Cortex of kidney (tissue), 1 donor: ENCODE results near the gene NCLN.
"Not testable (repeated sequence)": the region's sequence is repeated elsewhere in the genome, so short reads cannot be mapped to it uniquely, and the experiment has no call there.

ENCODE experiments used
- DNase-seq: peaks from one replicate; lab custom pipeline; 2025; lab: John Stamatoyannopoulos, UW

Gene NCLN

DNA sequence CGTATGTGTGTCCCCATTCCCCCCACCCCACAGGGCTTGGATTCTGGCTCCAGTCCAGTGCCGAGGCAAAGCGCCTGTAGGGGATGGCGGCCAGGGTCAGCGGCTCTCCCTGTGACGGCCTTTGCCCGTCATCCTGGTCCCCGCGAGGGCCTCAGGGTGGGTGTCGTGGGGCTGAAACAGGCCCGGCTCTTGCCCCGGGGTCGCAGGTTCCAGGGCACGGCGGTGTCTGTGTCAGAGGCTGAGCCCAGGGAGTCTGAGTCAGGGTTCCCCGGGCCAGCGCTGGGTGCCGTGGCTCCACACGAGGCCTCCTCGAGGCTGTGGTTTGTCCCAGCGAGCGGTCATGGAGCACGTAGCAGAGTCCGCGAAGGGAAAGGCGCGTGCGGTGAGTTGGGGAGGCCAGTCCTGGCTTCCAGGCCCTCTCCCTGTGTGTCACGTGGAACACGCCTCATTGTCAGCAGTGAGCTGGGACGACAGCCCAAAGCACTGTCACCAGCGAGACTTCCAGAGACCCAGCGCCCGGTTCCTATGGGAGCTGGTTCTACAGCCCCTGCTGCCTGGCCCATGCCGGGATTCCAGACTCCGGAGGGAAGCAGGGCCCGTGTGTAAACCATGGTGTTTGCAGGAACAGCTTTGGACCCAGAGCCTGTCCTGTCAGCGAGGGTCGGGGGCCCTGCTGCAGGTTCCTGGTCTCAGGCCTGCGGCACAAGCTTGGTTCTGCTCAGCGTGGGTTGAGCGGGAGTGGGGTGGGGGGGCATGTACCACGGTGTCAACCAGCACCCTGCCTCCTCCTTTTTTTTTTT is 13.4 kb downstream of the NCLN start:
- DNase-seq, result no peak

DNA sequence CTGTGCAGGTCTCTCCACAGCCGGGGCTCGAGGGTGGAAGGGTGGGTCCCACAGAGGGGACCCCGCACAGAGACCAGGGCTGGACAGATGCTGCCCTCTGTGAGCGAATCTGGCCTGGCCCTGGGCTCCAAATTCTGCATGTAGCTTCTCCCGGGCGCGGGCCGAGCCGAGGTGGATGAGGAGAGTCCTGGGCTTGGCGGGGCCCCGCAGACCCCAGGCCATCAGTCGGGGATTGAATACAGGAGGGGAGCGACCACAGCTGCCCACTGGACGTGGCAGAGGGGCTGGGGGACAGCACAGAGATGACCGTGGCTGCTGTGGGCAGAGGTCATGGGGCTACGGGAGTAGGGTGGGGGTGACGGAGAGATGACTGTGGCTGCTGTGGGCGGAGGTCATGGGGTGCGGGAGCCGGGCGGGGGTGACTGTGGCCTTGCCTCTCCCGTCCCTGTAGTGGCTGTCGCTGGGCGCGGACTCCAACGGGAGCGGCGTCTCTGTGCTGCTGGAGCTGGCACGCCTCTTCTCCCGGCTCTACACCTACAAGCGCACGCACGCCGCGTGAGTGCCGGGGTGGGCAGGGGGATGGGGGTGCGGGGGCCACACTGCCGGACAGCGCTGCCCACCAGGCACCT is 15.5 kb downstream of the NCLN start:
- DNase-seq, result no peak

DNA sequence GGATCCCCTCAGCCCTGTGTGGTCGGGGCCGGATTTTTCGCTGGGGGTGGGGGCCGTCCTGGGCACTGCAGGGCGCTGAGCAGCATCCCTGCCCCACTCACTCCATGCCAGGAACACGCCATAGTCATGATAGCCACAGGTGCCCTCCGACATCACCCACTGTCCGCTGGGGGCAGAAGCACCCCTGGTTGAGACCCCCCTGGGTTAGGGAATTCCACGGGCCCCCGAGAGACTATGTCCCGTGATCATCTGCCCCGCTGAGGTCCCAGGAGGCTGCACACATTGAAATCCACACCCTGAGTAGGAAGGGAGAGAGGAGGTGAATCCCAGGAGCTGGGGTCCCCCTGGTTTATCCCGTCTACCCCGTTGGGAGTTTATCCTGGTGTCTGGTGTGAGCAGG is 16.2 kb downstream of the NCLN start:
- DNase-seq, result no peak

DNA sequence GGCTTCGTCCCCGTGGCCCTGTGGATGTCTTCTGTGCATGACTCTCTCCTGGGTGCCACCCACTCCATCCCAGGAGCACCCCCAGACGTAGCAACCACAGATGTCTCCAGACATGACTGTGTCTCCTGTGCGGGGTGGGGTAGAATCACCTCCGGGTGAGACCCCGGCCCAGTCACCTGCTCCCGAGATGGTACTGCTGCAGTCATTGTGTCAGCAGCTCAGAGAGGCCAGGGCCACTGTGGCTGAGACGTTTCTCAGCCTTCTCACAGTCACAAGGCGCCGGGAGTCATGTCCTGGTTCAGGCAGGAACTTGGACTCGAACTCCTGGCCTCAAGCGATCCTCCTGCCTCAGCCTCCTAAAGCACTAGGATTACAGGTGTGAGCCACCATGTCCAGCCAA is 16.6 kb downstream of the NCLN start:
- no peak for DNase-seq

DNA sequence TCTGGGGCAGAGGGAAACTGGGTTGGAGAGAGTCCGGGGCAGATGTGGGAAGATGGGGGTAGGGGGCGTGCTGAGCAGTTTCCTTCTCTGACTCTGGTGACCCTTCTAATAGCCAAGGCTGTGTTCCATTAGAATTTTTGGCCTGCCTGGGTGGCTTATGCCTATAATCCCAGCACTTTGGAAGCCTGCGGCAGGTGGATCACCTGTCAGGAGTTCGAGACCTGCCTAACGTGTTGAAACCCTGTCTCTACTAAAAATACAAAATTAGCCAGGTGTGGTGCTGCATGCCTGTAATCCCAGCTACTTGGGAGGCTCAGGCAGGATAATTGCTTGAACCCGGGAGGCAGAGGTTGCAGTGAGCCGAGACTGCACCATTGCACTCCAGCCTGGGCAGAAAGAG is 17.2 kb downstream of the NCLN start:
- DNase-seq, result not testable (repeated sequence)

DNA sequence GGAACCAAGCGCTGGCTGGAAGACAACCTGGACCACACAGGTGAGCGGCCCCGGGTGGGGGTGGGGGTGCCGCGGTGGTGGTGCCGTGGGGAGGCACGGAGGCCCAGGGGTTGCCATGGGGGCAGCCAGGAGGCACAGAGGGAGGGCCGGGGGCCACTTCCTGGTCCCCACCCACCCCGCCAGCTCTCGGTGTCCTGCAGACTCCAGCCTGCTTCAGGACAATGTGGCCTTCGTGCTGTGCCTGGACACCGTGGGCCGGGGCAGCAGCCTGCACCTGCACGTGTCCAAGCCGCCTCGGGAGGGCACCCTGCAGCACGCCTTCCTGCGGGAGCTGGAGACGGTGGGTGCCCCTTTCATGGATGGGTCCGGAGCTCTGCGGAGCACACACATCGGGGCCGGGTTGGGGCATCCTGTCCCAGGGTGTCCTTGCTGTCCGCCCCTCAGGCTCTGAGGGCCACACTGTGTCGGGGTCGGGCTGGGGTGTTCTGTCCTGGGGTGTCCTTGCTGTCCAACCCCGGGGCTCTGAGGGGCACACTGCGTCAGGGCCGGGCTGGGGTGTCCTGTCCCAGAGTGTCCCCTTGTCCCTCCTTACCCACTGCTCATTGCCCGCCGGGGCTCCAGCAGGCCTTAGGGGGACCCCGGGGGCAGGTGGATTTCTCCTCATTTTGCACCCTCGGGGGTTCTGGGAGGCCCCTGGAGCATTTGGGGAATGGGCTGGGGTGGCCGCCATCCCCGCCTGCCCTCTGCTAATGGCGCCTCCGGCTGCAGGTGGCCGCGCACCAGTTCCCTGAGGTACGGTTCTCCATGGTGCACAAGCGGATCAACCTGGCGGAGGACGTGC is 18.3 kb downstream of the NCLN start:
- DNase-seq, result no peak

DNA sequence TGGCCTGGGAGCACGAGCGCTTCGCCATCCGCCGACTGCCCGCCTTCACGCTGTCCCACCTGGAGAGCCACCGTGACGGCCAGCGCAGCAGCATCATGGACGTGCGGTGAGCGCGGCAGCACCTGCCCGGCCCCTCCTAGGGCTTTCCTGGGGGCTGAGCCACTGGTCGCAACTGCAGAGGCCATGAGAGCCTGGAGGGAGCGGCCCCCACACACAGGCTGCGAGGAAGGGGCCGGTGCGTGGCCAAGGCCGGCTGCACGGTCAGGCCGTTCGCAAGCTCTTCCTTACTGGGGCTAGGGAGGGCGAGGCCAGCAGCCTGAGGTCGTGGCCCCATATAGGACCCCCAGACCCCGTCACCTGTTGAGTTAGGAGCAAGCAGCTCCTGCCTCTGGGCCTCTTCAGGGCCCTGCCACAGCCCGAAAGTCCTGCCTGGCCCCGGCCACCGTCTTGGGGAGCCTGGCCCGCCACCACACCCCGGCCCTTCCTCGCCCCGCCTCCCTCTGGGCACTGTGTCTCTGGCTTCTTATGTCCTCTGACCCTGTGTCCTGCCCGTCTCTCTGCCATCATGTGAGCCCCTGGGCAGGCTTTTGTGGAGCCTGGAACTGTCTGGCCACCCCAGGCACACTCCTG is 19.0 kb downstream of the NCLN start:
- no peak for DNase-seq

DNA sequence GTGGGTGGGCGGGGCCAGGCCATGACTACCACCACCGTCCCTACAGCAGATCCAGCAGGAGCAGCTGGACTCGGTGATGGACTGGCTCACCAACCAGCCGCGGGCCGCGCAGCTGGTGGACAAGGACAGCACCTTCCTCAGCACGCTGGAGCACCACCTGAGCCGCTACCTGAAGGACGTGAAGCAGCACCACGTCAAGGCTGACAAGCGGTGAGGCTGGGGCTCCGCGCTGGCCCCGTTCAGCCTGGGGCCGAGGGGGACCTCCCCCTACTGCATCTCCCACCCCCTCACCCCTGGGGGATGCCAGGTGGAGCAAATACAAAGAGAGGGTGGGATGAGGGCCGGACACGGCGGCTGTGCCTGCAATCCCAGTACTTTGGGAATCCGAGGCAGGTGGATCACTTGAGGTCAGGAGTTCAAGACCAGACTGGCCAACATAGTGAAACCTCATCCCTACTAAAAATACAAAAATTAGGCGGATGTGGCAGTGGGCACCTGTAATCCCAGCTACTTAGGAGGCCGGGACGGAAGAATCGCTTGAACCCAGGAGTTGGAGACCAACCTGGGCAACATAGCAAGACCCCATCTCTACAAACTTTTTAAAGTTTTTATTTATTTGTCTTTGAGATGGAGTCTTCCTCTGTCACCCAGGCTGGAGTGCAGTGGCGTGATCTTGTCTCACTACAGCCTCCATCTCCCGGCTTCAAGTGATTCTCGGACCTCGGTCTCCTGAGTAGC is 20.7 kb downstream of the NCLN start:
- no peak for DNase-seq

DNA sequence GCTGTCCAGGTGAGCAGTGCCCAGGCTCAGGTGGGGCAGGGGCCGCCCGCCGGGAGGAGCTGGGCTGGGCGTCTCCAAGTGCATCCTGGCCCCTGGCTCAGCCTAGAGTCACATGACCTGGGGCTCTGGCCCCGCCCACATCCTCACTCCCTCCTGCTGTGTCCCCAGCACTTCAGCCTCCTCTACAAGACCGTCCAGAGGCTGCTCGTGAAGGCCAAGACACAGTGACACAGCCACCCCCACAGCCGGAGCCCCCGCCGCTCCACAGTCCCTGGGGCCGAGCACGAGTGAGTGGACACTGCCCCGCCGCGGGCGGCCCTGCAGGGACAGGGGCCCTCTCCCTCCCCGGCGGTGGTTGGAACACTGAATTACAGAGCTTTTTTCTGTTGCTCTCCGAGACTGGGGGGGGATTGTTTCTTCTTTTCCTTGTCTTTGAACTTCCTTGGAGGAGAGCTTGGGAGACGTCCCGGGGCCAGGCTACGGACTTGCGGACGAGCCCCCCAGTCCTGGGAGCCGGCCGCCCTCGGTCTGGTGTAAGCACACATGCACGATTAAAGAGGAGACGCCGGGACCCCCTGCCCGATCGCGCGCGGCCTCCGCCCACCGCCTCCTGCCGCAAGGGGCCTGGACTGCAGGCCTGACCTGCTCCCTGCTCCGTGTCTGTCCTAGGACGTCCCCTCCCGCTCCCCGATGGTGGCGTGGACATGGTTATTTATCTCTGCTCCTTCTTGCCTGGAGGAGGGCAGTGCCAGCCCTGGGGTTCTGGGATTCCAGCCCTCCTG is 21.9 kb downstream of the NCLN start:
- DNase-seq, result no peak

DNA sequence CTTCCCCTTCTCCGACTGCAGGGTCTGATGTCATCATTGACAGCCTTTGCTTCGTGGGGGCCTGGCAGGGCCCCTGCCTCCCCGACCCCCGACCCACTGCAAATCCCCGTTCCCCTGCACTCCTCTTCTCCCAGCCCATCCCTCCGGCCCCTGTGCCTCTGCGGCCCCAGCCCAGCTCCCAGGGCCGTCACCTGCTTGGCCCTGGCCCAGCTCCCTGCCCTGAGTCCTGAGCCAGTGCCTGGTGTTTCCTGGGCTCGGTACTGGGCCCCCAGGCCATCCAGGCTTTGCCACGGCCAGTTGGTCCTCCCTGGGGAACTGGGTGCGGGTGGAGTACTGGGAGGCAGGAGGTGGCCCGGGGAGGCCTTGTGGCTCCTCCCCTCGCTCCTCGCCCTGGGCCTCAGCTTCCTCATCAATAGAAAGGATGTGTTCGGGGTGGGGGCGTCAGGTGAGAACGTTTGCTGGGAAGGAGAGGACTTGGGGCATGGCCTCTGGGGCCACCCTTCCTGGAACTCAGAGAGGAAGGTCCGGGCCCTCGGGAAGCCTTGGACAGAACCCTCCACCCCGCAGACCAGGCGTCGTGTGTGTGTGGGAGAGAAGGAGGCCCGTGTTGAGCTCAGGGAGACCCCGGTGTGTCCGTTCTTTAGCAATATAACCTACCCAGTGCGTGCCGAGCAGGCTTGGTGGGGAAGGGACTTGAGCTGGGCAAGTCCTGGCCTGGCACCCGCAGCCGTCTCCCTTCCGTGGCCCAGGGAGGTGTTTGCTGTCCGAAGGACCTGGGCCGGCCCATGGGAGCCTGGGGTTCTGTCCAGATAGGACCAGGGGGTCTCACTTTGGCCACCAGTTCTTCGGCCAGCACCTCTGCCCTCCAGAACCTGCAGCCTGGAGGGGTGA is 22.8 kb downstream of the NCLN start:
- no peak for DNase-seq

DNA sequence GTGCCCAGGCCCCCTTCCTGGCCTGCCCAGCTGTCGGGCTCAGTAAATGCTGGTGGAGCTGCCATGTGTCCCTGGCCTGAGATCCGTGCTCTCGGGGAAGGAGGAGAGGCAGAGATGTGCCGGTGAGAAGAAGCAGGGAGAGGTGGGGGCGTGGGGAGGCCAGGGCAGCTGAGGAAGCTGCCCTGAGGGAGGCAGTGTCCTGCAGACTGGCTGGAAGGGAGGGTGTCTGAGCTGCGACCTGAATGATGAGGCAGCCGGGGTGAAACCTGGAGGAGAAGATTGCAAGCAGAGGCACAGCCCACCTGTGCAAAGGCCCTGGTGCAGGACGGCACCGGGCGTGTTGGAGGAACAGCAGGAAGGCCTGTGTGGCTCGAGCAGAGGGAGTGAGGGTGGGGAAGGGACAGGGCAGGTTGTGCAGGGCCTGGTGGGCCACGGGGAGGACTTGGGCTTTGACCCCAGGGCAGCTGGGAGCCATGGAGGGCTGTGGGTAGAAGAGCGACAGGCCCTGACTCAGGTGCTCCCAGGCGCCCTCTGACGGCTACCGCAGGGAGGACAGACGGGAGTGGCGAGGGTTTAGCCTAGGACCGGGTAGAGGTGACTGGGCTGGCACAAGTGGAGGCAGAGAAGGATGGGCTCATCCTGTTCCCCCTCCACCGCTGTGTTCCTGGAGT is 24.8 kb downstream of the NCLN start:
- no peak for DNase-seq

DNA sequence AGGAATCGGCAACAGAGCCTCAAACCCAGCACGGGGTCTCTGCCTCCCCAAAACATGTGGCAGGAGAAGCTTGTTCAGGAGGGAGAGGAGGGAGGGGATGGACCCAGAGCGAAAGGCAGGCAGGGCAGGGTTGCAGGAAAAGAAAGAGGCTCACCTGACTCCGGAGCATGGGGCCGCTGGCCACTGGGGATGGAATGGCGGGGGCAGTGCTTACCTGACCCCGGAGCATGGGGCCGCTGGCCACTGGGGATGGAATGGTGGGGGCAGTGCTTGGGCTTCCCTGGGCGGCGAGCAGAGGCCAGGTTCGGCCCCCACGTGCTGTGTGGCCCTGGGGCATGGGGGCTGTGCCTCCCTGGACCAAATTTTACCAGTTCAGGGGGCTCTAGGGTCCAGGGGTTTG is 25.5 kb downstream of the NCLN start:
- no peak for DNase-seq

DNA sequence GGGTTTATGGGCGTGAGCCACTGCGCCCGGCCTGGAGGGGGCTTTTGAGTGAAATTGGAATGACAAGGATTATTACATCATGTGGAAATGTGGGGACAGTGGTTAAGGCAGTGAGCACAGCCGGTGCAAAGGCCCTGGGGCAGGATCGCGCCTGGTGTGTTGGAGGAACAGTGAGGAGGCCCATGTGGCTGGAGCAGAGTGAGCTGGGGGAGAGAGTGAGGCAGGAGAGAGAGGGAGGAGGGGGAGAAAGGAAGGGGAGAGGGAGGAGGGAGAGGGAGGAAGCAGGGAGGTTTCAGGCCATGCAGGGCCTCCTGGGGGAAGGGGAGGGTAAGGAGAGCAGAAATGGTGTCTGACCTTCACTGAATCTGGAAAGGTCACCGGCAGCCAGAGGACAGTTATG is 27.4 kb downstream of the NCLN start:
- DNase-seq, result no peak

DNA sequence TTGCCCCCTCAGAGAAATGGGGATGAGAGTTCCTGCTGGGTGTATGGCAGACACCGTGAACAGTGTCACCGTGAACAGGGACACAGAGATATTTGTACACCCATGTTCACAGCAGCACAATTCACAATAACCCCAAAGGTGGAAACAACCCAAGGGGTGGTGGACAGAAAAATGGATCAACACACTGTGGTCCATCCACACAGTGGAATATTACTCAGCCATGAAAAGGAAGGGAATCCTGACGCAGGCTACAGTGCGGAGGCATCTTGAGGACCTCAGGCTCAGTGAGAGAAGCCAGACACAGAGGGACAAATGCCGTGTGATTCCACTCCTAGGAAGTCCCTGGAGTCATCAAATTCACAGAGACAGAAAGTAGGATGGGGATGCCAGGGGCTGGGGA is 31.1 kb downstream of the NCLN start:
- no peak for DNase-seq

DNA sequence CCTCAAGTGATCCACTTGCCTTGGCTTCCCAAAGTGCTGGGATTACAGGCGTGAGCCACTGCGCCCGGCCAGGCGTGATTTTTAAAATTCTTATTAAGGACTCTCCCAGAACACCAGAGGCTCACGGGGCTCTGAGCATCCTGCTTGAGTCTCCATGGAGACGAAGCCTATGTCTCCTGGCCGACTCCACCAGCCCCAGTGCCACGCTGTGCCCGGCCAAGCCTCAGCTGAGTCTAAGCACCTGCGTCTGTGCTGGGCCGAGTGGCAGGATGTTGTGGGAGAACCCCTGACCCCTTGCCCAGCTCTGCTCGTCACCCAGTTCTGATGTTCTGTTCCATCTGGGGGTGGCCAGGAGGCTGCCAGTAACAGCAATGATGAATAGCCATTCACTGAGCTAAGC is 34.8 kb downstream of the NCLN start:
- no peak for DNase-seq

DNA sequence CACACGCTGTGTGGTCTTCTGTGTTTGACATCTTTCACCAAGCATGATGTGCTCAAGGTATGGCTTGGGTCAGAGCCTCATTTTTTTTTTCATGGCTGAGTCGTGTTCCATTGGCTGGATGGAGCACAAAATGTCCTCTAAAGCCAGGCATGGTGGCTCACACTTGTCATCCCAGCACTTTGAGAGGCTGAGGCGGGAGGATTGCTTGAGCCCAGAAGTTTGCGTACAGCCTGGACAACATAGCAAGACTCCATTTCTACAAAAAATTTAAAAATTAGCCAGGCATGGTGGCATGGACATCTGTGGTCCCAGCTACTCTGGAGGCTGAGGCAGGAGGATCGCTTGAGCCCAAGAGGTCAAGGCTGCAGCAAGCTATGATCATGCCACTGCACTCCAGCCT is 35.8 kb downstream of the NCLN start:
- DNase-seq, result not testable (repeated sequence)

DNA sequence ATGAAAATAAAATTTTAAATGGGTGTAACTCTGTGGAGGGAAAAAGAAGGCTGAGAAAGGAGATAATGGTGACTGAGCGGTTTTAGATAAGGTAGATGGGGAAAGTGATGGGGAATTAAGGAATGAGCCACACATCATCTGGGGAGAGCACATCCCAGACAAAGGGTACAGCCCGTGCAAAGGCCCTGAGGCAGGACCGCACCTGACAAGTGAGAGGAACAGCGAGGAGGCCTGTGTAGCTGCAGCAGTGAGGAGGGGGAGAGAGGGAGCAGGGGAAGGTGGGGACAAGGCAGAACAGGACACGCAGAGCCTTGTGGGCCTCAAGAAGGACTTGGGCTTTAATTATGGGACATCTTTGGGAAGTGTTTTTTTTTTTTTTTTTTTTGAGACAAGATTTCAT is 37.0 kb downstream of the NCLN start:
- DNase-seq, result no peak

DNA sequence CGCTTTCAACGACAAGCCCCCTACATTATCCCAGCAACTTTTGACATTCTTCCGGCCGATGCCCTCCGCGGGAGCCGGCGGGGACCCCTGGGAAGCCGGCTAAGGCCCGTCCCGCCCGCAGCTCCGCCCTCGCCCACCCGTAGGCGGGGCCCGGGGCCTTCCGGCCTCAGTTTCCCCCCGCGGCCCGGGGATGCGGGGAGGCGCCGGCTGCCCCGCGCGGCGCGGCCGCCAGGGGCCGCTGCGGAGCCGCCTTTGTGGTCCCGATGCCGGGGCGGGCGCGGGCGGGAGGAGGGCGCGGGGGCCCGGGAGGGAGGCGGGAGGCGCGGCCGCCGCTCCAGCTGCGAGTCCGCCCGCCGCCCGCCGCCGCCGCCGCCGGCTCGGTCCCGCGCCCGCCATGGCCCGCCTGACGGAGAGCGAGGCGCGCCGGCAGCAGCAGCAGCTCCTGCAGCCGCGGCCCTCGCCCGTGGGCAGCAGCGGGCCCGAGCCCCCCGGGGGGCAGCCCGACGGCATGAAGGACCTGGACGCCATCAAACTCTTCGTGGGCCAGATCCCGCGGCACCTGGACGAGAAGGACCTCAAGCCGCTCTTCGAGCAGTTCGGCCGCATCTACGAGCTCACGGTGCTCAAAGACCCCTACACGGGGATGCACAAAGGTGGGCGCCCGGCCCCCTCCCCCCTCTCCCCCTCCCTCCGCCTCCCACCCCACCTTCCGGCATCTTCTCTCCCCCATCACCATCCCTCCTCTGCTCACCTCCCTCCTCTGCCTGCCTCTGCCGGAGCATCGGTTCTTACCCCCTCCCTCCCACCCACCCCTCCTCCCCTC is 38.8 kb downstream of the NCLN start, which contains the start of gene CELF5:
CELF5 (plus strand) TSS at position 316 of the 823 bp plus-strand sequence; CDS start at position 395, 79 bp downstream.
- DNase-seq, result no peak
